ENCODE results near the gene CEP44.
"Not testable (repeated sequence)": the region's sequence is repeated elsewhere in the genome, so short reads cannot be mapped to it uniquely, and the experiment has no call there.

CEP44 gene

DNA sequence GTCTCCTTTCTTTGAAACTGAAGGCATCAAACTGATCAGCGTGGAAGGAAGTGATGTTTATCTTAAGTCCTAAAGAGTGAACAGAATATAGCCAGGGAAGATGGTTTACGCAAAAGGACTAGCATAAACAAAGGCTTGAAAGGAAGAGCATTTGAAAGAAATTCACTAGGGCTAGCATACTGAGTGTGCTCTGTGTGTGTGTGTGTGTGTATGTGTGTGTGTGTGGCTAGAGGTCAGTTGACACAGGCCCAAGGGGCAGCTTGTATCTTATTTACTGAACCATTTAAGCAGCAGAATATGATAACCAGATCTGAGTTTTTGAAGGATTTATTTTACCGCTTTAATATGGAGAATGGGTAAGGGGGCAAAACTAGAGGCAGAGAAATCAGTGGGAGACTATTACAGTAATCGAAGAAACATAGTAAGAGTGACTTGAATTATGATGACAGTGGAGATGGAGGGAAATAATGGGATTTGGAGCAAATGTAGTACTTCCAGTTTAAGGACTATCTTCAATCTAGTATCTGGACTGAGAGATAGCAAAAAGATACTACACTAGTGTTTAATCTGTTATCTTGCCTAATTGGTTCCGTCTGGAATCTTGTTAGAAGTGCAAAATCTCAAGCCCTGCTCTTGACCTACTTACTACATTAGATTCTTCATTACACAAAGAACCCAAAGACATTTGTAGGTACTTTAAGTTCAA, 36.9 kb downstream of the CEP44 start:
- no peak for DNase-seq

DNA sequence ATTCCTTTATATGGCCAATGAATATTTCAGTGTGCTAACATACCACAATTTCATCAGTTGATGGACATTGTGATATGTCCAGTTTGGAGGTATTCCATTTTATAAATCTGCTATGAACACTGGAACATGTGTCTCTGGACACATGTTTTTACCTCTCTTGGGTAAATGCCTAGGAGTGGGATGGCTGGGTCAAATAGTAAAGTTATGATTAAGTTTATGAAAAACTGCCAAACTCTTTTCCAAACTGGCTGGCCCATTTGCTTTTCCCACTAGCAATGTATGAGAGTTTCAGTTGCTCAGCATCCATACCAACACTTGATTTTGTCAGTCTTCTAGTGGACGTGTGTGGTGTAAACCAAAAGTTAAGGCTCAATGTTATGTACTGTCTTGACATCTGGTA, 40.5 kb downstream of the CEP44 start:
- DNase-seq, result no peak

DNA sequence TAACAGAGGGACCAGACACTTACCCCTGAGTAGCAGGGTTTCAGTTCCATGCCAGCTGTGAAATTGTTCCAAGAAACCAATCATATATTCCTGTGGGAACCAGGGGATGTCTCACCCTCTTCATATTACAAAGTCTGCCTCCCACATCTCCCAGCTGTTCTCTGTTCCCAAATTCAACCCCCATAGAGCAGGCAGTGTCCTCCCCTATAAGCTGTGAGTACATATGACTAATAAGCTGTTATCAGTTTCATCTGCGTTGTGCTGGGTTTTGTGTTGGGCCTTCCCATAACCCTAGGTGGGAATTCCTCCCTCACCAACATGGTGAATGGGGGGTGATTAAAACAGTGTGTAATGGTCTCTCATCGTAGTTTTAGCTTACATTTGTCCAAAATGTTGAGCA, 41.0 kb downstream of the CEP44 start:
- peak in 1 of 51 donors; percentile 7 for DNase-seq

DNA sequence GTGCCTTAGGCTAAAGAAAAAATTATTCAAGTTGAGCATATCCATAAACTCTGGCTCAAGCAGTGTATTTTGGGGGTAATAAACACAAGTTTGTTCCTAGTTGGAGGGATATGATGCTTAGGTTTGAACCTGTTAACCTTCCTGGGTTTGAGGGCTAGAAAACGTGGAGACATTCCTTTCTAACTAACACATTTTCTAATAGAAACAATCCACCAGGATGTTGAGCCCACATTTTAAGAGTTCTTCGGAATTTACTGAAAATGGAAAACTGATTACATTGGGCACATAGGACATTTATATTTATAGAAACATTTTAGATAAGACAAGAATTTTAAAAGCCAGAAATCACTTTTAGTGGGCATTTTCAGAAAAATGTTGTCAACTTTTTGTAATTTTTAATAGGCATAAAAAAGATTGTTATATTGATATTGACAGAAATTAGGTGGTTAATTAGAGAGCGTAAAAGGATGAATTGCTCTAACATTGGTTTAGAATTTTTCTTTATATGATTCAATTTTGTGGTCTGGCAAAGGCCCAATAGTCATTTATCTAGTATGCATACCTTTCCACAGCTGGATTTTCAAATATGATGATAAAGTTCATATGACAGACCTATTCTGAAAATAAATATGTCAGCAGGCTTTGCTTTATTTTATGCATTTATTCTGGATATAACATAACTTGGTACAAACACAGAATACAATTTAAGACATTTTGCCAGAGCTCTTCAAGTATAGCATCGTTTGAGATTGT, 49.2 kb downstream of the CEP44 start:
- DNase-seq, result no peak

DNA sequence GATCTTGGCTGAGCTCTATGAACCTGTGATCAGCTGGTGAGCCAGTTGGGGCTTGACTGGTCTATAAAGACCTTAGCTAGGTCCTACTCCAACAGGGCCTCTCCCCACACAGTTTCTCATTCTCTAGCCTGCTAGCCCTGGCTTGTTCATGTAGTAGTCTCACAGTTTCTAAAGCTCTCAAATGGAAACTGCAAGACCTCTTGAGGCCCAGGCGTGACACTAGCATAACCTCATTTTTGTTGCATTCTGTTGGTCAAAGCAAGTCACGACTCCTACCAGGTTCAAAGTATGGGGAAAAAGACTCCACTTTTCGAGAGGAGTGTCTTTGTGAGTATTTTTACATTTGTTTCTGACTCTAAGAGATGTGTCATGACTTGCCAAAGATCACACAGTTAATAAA, 50.9 kb downstream of the CEP44 start:
- no peak for DNase-seq

DNA sequence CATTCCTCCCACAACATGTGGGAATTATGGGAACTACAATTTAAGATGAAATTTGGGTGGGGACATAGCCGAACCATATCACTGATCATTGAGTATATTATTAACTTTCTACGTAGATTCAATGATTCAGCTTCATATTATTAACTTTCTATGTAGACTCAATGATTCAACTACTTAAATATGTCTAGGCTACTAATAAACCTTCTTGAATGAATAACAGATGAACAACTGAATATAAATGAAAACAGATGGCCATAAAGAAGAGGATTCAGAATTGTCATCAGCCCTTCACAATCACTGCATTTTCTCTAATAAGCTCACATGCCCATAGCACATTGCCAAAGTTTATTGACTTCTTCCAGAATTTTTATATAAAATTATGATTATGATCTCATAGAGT, 57.0 kb downstream of the CEP44 start:
- no peak for DNase-seq

DNA sequence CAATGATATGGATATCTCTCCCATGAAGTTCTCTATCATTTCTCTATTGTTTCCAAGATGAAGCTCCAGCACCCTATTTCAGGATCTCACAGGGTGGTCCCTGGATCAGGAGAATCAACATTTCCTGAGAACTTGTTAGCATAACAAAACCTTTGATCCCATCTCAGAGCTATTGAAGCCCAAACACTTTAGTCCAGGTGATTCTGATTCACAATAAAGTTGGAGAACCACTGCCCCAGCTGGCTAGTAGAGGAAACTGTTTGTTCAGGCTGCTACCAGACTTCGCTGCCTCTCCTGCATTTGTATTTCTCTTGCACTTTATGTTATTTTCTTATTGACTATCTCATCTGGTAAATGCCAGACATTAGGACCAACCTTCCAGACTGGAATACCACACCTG, 65.4 kb downstream of the CEP44 start:
- no peak for DNase-seq

DNA sequence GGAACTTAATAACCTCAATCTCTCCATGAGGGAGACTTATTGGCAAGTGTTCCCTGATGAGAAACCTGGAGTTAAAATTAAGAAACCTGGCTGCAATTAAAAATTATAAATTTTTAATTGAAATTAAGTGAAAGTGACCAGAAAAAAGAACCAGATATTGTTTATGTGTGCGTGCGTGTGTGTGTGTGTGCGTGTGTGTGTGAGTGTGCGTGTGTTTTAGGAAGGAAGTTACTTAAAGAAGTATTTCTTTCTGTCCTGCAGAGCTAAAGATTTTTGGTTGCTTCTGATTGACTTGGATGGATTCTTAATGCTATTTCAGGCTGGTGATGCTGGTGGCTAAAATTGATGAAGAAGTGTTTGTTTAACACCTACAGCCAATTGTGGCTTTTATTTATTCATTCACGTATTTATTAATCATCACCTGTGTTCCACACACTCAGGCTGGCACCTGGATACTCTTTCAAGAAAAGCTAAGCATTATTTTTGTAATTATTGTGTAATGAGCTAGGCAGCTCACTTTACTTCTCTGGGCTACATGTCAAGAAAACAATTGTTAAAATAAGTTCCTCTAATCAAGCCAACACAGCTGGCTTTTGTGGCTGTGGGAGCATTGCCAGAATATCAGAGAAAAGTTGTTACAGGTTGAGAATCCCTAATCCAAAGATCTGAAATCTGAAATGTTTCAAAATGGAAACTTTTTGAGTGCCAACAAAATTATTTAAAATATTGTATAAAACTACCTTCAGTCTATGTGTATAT, 68.5 kb downstream of the CEP44 start:
- DNase-seq, result no peak

DNA sequence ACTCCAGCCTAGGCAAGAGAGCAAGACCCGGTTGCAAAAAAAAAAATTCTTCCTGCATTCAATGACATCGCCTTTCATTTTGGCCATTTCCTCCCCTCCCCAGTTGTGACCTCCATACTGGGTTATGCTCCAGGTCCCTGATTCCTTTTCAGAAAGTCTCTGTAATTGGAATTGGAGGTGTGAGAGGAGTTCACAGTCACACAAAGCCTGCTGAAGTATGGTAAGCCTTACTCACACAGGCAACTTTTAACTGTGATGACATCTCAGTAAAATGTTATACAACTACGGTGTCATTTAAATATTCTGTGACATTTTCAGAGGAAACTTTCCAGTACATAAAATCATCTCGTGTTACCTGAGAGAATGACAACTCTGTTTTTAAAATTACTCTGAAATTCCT, 73.6 kb downstream of the CEP44 start:
- DNase-seq, result no peak

DNA sequence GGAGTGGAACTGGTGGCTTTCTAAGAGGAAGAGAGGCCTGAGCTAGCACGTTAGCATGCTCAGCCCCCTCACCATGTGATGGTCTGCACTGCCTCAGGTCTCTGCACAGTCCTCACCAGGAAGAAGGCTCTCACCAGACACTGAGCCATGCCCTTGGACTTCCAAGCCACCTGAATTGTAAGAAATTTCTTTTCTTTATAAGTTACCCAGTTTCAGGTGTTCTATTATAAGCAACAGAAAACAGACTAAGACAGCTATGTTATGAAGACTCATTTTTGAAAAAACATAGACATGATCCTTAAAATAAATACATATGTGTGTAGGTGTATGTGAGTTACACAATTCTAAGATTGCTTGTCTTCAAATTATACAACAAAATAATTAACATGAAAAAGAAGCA, 74.7 kb downstream of the CEP44 start:
- no peak for DNase-seq

DNA sequence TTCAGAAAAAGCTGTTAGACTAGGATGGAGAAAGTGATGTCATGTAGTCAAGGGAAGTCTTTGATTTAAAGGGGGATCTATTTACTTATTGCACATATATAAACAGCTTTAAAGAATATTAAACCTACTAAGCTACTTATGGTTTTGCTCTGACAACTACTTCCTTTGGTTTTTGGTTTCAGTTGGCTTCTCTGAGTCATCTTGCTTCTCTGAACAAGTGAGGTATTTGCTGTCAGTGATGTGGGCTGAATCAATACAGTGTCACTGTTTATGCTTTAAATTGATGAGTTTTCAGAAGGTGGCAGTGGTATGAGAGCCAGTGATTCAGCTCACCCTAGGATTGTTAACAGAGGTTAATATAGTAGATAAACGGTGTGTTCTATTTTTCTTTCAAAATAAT, 75.1 kb downstream of the CEP44 start:
- DNase-seq, result no peak

DNA sequence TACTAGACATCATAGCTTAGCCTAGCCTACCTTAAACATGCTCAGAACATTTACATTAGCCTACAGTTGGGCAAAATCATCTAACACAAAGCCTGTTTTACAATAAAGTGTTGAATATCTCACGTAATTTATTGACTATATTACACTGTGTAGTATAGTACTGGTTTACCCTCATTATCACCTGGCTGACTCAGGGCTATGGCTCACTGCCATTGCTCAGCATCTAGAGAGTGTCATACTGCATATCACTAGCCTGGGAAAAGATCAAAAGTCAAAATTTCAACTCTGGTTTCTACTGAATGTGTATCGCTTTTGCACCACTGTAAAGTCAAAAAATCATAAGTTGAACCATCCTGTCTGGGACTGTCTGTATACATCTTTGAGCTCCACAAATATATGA, 78.6 kb downstream of the CEP44 start:
- DNase-seq, result no peak

DNA sequence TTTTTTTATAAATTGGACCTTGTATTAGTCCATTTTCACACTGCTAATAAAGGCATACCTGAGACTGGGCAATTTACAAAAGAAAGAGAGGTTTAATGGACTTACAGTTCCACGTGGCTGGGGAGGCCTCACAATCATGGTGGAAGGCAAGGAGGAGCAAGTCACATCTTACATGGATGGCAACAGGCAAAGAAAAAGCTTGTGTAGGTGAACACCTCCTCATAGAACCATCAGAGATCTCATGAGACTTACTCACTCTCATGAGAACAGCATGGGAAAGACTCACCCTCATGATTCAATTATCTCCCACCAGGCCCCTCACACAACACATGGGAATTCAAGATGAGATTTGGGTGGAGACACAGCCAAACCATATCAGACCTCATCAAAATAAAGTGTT, 80.1 kb downstream of the CEP44 start:
- DNase-seq, result not testable (repeated sequence)

DNA sequence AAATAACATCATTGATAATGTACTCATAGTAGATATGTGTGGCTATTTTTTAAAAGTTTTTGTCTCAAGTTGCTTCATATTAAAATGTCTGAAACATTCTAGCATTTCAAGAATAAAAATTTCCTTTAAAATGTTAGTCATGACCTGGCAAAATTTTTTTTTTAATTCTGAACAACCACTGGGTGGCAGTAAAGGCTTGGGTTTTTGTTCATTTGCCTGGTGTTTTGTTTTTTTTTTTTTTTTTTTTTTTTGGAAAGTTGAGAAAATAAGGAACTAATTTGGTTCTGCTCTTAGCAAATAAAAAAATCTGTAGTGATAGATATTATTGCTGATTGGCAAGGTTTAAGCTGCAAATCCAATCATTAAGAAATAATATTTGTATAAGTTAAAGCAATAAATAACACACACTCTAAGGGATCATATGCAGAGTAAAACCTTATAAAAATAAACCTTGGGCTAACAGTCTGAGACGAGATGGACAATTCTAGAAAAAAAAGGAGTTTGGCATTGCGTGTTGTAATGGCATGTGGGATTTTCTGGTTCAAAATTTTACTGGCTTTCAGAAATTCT, 81.4 kb downstream of the CEP44 start:
- peak in 1 of 51 donors; percentile 29 for DNase-seq

DNA sequence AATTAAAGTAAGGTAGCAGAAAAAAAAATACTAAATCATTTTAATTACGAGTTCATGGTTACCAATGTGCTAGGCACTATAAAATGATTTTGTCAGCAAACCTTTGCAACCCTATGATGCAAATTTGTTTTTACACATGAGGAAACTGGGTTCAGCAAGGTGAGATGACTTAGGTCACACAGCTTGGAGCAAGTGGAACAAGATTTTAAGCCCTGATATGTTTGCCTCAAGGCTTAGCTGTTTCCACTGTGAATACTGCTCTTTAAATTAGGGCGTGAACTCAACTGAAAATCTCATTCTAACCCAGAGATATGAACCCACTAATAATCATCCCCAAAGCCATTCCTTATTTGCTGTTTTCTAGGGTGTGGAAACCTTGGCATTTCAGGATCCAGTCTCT, 86.3 kb downstream of the CEP44 start:
- DNase-seq, result no peak

DNA sequence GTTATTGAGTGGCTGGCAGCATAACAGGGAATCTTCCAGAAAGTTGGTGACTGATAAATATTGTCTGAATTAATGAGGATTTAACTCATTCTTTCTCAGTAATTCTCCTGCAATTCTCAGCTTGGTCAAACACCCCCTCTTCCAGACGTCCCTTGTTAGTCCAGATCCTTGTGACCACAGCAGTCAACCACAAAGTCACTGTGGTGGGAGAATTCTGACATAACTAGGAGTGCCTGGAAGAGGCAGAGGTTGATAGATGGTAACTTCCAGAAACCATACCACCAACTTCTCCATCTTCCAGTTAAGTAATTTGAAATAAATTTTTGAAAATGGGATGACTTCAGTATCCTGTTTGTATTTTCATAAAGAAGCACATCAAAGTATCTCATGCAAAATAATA, 90.1 kb downstream of the CEP44 start:
- no peak for DNase-seq

DNA sequence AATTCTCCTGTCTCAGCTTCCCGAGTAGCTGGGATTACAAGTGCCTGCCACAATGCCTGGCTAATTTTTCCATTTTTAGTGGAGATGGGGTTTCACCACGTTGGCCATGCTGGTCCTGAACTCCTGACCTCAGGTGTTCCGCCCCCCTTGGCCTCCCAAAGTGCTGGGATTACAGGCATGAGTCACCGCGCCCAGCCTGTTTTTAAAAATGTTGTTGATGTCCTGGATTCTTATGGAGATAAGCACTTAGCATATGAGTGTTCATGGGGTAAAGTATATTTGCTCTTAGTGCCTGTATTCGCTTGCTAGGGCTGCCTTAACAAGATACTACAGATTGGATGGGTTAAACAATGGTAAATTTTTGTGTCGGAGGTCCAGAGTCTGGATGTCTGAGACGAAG, 91.7 kb downstream of the CEP44 start:
- no peak for DNase-seq

DNA sequence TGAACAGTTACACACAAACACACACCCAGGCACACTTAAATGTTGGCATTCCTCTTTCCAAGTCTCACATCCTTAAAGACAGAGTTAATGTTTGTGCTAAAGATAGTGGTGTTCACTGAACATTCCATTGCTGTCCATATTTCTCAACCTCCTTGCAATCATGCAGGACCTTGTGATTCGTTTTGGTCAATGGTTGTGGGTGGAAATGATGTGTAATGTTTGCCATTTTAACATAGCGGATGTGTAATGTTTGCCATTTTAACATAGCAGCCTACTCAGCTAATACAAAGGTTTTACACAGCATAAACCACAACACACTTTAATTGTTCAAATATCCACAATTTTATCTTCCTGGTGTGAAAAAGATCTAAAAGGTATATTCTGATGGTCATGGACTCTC, 93.9 kb downstream of the CEP44 start:
- DNase-seq, result no peak

DNA sequence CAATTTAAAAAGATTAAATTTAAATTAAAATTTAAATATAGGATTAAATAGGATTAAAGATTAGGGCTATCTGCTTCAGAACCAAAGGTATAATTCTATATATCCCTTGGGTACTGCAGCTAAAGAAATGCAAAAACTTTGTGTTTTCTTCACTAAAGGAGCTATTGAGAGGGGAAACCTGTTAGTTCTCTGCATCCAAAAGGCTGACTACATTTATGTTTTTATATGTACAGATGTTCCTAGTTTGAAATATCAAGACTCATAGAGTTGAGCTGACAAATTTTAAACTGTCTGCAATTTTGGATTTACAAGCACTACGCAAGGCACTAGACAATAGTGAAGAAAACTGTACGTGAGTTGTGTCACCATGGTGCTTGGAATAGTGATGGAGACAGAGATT, 95.2 kb downstream of the CEP44 start:
- no peak for DNase-seq

DNA sequence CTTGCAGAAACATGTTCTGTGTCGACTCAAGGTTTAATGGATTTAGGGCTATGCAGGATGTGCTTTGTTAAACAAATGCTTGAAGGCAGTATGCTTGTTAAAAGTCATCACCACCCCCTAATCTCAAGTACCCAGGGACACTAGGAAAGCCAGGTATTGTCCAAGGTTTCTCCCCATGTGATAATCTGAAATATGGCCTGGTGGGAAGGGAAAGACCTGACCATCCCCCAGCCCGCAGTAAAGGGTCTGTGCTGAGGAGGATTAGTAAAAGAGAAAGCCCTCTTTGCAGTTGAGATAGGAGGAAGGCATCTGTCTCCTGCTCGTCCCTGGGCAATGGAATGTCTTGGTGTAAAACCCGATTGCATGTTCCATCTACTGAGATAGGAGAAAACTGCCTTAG, 96.5 kb downstream of the CEP44 start:
- DNase-seq, result not testable (repeated sequence)

DNA sequence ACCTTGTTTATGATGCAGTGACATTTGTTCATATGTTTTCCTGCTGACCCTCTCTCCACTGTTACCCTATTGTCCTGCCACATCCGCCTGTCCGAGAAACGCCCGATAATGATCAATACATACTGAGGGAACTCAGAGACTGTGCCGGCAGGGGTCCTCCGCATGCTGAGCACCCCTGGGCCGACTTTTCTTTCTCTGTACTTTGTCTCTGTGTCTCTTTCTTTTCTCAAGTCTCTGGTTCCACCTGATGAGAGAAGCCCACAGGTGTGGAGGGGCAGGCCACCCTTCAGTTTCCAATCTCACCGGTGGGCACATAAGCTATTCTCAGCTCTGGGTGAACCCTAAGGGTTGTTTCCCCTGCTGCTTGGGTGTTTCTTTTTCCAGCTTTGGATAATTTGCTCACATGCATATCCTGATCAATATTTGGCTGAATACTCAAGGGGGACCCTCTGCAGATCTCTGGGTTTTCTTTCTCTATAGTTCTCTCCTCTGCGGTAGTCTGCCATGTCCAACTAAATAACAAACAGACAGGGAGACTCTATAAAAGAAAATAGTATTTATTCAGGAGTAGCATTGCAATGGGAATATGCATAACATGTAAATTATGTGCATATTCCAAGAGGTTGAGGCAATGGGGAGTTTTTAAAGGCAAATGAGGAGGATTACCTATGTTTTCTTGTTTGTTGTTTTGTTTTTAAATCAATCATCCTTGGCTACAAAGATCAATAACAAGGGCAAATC, 97.2 kb downstream of the CEP44 start:
- no peak for DNase-seq

DNA sequence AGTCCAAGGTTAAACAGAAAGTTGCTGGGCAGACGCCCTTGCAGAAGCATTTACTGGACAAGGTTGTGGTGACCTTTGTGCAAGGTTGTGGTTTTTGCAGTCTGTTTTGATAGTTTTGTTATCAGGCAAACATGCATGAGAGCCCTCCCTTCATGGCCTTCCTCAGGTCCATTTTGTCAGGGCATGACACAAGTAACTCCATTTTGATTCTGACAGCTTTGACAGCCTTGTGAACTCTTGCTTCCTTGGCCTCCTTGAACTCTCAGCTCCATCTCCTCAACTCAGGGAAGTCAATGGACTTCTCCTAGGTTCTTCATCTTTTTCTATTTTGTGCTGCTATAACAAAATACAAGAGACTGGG, 97.7 kb downstream of the CEP44 start:
- DNase-seq, result no peak

Measured in hypothalamus (tissue), 51 donors.